ENCODE measurements around the gene DDX3X. TPM values are rescaled to one million over a fixed set of nuclear protein-coding genes. Genes with fewer than 3 reads are reported as not detected.

DDX3X gene
- total and polyA plus RNA-seq, 2 donors (not counting 1 experiment from before 2014, with no cell fraction given) = 130 to 289 TPM

GRCh38 chrX:41348551-41348950 is 14.6 kb downstream of the DDX3X start:
- CTCF ChIA-PET = no interaction called here
- POLR2A ChIA-PET = no interaction called here
- Mint-ChIP-seq H3K4me3 (no peak overlapping the region), H3K4me1 (peaks cover 15% of the 10 kb centered on the region), H3K27me3 (no peaks in the 10 kb centered on the region), H3K27ac (no peak overlapping the region), H3K9me3 (ENCODE audit: insufficient read depth) (no peaks in the 10 kb centered on the region)
- intact Hi-C loops (cut with micrococcal nuclease) = no loop called here
- no peak overlapping the region for H3K27ac ChIP-seq (ENCODE audit: low read length in 2 of 2)
- peaks cover 3 to 50% of the 10 kb centered on the region in 2 experiments for H3K36me3 ChIP-seq (replicated peaks in 1 of 2; ENCODE audit: control extremely low read depth in 1 of 2, control insufficient read depth in 1 of 2, extremely low read depth in 1 of 2, insufficient read depth in 2 of 2, low read length in 1 of 2)
- H3K27me3 ChIP-seq (replicated peaks in 1 of 4; ENCODE audit: control extremely low read depth in 1 of 4, control insufficient read depth in 3 of 4, insufficient read depth in 4 of 4, low read length in 3 of 4) = no peaks in the 10 kb centered on the region
- H3K4me2 ChIP-seq (replicated peaks; ENCODE audit: low read depth, low read length, poor library complexity, severe bottlenecking) = no peak overlapping the region
- no peak for TF ChIP-seq EZH2 (IDR thresholded peaks at IDR 0.05; ENCODE audit: borderline replicate concordance, insufficient read depth, low read depth, low read length, poor library complexity, severe bottlenecking)
- no peak for TF ChIP-seq CTCF (IDR thresholded peaks at IDR 0.05)
- no peak overlapping the region for H3K9ac ChIP-seq (ENCODE audit: low read length)
- no peaks in the 10 kb centered on the region for H3K79me2 ChIP-seq (ENCODE audit: control insufficient read depth, insufficient read depth, low read length)
- no peak overlapping the region for H3K4me3 ChIP-seq (ENCODE audit: control extremely low read depth in 1 of 5, extremely low read depth in 1 of 5, insufficient read depth in 1 of 5, low read depth in 2 of 5, low read length in 4 of 5)
- H3K4me1 ChIP-seq (ENCODE audit: control insufficient read depth in 2 of 2, insufficient read depth in 2 of 2, low read length in 2 of 2) = no peaks in the 10 kb centered on the region
- ATAC-seq (ENCODE audit: low read depth) (no peak), DNase-seq (no peak)
- WGBS (ENCODE audit: insufficient coverage) = 95% methylated on average over 4 of the region's 4 CpGs
- H4K20me1 ChIP-seq (ENCODE audit: control insufficient read depth, insufficient read depth, low read length, poor library complexity, severe bottlenecking) = peaks cover 48% of the 10 kb centered on the region
- no peak overlapping the region for H2AFZ ChIP-seq (ENCODE audit: insufficient read depth, low read depth, low read length, poor library complexity, severe bottlenecking)
- H3K9me3 ChIP-seq (ENCODE audit: control extremely low read depth in 1 of 3, control insufficient read depth in 2 of 3, insufficient read depth in 1 of 3, low read length in 2 of 3) = no peaks in the 10 kb centered on the region

- no peaks in the 10 kb centered on the region for H3K27me3 ChIP-seq (replicated peaks in 1 of 4; ENCODE audit: control extremely low read depth in 1 of 4, control insufficient read depth in 3 of 4, insufficient read depth in 4 of 4, low read length in 3 of 4)
- H3K4me1 ChIP-seq (ENCODE audit: control insufficient read depth in 2 of 2, insufficient read depth in 2 of 2, low read length in 2 of 2) = no peaks in the 10 kb centered on the region
- ATAC-seq (ENCODE audit: low read depth) = peak; percentile 14
- TF ChIP-seq CTCF (IDR thresholded peaks at IDR 0.05) = no peak
- no peak for TF ChIP-seq EZH2 (IDR thresholded peaks at IDR 0.05; ENCODE audit: borderline replicate concordance, insufficient read depth, low read depth, low read length, poor library complexity, severe bottlenecking)
- Mint-ChIP-seq H3K27ac (no peak overlapping the region), H3K27me3 (no peaks in the 10 kb centered on the region), H3K4me1 (peaks cover 16% of the 10 kb centered on the region), H3K9me3 (ENCODE audit: insufficient read depth) (no peaks in the 10 kb centered on the region), H3K4me3 (no peak overlapping the region)
- intact Hi-C loops (cut with micrococcal nuclease) = no loop called here
- H2AFZ ChIP-seq (ENCODE audit: insufficient read depth, low read depth, low read length, poor library complexity, severe bottlenecking) = no peak overlapping the region
- no CpG with 5 or more reads among the region's 6 CpGs for WGBS (ENCODE audit: insufficient coverage)
- peaks cover 3 to 35% of the 10 kb centered on the region in 2 experiments for H3K36me3 ChIP-seq (replicated peaks in 1 of 2; ENCODE audit: control extremely low read depth in 1 of 2, control insufficient read depth in 1 of 2, extremely low read depth in 1 of 2, insufficient read depth in 2 of 2, low read length in 1 of 2)
- H3K79me2 ChIP-seq (ENCODE audit: control insufficient read depth, insufficient read depth, low read length) = no peaks in the 10 kb centered on the region
- H3K9ac ChIP-seq (ENCODE audit: low read length) = no peak overlapping the region
- no peak overlapping the region for H3K27ac ChIP-seq (ENCODE audit: low read length in 2 of 2)
- H4K20me1 ChIP-seq (ENCODE audit: control insufficient read depth, insufficient read depth, low read length, poor library complexity, severe bottlenecking) = peaks cover 37% of the 10 kb centered on the region
- H3K4me2 ChIP-seq (replicated peaks; ENCODE audit: low read depth, low read length, poor library complexity, severe bottlenecking) = no peak overlapping the region
- no peak for DNase-seq
- no peaks in the 10 kb centered on the region for H3K9me3 ChIP-seq (ENCODE audit: control extremely low read depth in 1 of 3, control insufficient read depth in 2 of 3, insufficient read depth in 1 of 3, low read length in 2 of 3)
- POLR2A ChIA-PET = no interaction called here
- CTCF ChIA-PET = no interaction called here
- no peak overlapping the region for H3K4me3 ChIP-seq (ENCODE audit: control extremely low read depth in 1 of 5, extremely low read depth in 1 of 5, insufficient read depth in 1 of 5, low read depth in 2 of 5, low read length in 4 of 5)
Measured at GRCh38 chrX:41350150-41350975, 16.4 kb downstream of the DDX3X start.
